Measurements from ENCODE around the gene PHGDH.

DNA sequence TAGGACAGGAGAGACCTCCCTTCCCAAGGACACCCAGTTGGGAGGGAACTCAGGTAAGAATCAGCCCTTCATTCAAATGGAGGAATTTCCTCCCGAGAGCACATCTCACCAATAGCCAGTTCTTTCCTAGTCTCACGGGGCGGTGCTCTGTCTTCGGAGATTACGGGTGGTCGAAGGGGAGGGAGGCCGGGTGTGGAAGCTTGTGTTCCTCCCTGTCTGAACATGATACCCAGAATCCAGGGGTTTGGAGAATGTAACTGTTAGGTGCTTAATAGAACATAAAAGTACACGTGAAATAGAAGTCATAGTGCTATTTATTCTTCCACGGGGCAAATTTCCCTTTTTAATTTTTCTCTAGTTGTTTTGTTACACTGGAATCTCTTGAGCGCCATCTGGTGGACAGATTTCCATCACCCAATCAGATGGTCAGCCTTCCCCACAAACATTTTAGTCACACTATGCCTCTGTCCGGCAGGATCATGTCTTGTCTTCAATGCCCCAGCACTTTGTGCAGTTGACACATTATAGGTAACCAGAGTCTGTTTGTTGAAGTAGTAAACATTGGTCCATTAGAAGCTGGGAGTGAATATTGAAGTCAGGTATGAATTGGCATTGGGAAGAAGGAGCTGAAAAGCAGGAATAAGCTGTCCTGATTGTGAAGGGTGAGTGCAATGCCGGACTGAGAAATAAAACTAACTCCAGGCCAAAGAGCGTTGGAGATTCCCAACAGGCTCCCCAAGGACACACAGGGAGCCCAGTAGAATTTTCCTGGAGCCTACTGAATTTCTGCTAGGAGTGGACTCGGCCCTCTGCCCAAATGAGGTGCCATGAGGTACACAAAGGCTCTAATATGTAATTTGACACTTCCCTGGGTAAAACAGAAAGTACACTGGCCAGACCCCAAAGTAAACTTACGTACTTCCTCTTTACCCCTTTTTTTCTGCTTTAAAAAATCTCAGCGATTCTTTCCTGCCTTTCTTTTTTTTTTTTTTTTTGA lies 36.1 kb upstream of the PHGDH start:
- TF ChIP-seq, protein P1, sequence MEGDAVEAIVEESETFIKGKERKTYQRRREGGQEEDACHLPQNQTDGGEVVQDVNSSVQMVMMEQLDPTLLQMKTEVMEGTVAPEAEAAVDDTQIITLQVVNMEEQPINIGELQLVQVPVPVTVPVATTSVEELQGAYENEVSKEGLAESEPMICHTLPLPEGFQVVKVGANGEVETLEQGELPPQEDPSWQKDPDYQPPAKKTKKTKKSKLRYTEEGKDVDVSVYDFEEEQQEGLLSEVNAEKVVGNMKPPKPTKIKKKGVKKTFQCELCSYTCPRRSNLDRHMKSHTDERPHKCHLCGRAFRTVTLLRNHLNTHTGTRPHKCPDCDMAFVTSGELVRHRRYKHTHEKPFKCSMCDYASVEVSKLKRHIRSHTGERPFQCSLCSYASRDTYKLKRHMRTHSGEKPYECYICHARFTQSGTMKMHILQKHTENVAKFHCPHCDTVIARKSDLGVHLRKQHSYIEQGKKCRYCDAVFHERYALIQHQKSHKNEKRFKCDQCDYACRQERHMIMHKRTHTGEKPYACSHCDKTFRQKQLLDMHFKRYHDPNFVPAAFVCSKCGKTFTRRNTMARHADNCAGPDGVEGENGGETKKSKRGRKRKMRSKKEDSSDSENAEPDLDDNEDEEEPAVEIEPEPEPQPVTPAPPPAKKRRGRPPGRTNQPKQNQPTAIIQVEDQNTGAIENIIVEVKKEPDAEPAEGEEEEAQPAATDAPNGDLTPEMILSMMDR (IDR thresholded peaks at IDR 0.05; ENCODE audit: insufficient read depth, low read depth, low read length), result peak; percentile 90
- no peak for TF ChIP-seq EZH2 (IDR thresholded peaks at IDR 0.05; ENCODE audit: insufficient read depth, low read length)

All from astrocyte (in vitro differentiated cells and primary cell).